GM10266 (cell line): ENCODE results near the gene FCGR3A.

Experiments
- DNase-seq: peaks from one replicate; pipeline ENCODE4 v3.0.0; 2012; ENCODE audit errors: extremely low spot score
- CTCF ChIP-seq: IDR thresholded peaks from 2 replicates; pipeline ENCODE4 v1.5.1; 2012; ENCODE audit warnings: mild to moderate bottlenecking, low read depth; ENCODE audit not compliant: control insufficient read depth, insufficient read depth; ENCODE audit errors: missing control alignments

The FCGR3A gene

GRCh38 chr1:161494091-161494735 lies 55.4 kb downstream of the FCGR3A start:
- DNase-seq: no peak
- no peak for TF ChIP-seq CTCF

GRCh38 chr1:161492827-161493226 lies 56.8 kb downstream of the FCGR3A start:
- DNase-seq: no peak
- no peak for TF ChIP-seq CTCF
